Hematopoietic multipotent progenitor cell treated with erythropoietin and hydrocortisone succinate and interleukin-3 and kit ligand, for 15 days (in vitro differentiated cells): Measurements from ENCODE around the gene PORCN.
"Not testable (repeated sequence)": the region's sequence is repeated elsewhere in the genome, so short reads cannot be mapped to it uniquely, and the experiment has no call there.

ENCODE experiments used
- DNase-seq: peaks from one replicate; pipeline ENCODE4 v3.0.0-alpha.2; 2015; ENCODE audit warnings: low spot score

Gene PORCN

GRCh38 chrX:48513670-48514069 lies 4.9 kb downstream of the PORCN start:
- DNase-seq: no peak

- DNase-seq: no peak
These were observed 5.5 kb downstream of the PORCN start for GRCh38 chrX:48514126-48514806.

GRCh38 chrX:48514868-48515460 lies 6.2 kb downstream of the PORCN start:
- no peak for DNase-seq

- no peak for DNase-seq
These were observed 7.0 kb downstream of the PORCN start for GRCh38 chrX:48515842-48516241.

GRCh38 chrX:48516285-48516684 lies 7.5 kb downstream of the PORCN start:
- no peak for DNase-seq

- DNase-seq: no peak
These were observed 8.2 kb downstream of the PORCN start for GRCh38 chrX:48516987-48517386.

GRCh38 chrX:48519481-48519880 lies 10.7 kb downstream of the PORCN start:
- not testable (repeated sequence) for DNase-seq

GRCh38 chrX:48520455-48520854 lies 11.7 kb downstream of the PORCN start:
- no peak for DNase-seq

- no peak for DNase-seq
These were observed 12.2 kb downstream of the PORCN start for GRCh38 chrX:48520976-48521352.

- DNase-seq: peak; percentile 87
These were observed 12.8 kb downstream of the PORCN start, which contains the start of gene EBP for GRCh38 chrX:48521353-48522243. Gene EBP, plus strand, starts transcription at chrX:48521808. Its CDS starts 1,964 bp downstream, at chrX:48523772.

- no peak for DNase-seq
These were observed 13.5 kb downstream of the PORCN start for GRCh38 chrX:48522291-48522690.

GRCh38 chrX:48523682-48524081 lies 14.9 kb downstream of the PORCN start:
- DNase-seq: no peak

- not testable (repeated sequence) for DNase-seq
These were observed 17.1 kb downstream of the PORCN start for GRCh38 chrX:48525853-48526252.

GRCh38 chrX:48530736-48531135 lies 21.9 kb downstream of the PORCN start:
- DNase-seq: no peak

GRCh38 chrX:48531358-48531959 lies 22.7 kb downstream of the PORCN start:
- DNase-seq: peak; percentile 24

- no peak for DNase-seq
These were observed 23.4 kb downstream of the PORCN start for GRCh38 chrX:48532161-48532560.

GRCh38 chrX:48533165-48533564 lies 24.4 kb downstream of the PORCN start:
- DNase-seq: peak; percentile 9

- no peak for DNase-seq
These were observed 30.0 kb downstream of the PORCN start for GRCh38 chrX:48538641-48539344.

GRCh38 chrX:48539345-48540027 lies 30.7 kb downstream of the PORCN start, which contains the start of gene TBC1D25:
Gene TBC1D25, plus strand, starts transcription at chrX:48539714. Its CDS starts 84 bp downstream, at chrX:48539798.
- DNase-seq: peak; percentile 97

GRCh38 chrX:48540028-48540375 lies 31.2 kb downstream of the PORCN start:
- peak; percentile 45 for DNase-seq

GRCh38 chrX:48540480-48540879 lies 31.7 kb downstream of the PORCN start:
- no peak for DNase-seq
